Heart left ventricle (tissue), 16 donors: ENCODE data around the gene CPEB4. TPM values are rescaled to one million over a fixed set of nuclear protein-coding genes. Genes with fewer than 3 reads are reported as not detected.
A peak's percentile ranks its signal among the peaks of the same experiment; 100 is the strongest.

Experiments used
- ATAC-seq, 4 donors: fragments of 200-7000 bp; cut with Tn5 transposase; one replicate each; pipeline ENCODE4 v1.9.1; 2020 to 2022; ENCODE audit warnings: moderate library complexity in 4 of 4, mild to moderate bottlenecking in 3 of 4, moderate number of reproducible peaks in 1 of 4
- DNase-seq, 5 donors: peaks; one replicate each; pipeline ENCODE4 v3.0.0-alpha.2; 2020
- H3K27ac ChIP-seq, 12 donors: fragments of 200-600 bp; sonication (generic) in 4 of 12; one replicate each; pipeline versions ENCODE4 v1.5.0 to v1.8.0; 2016 to 2022; ENCODE audit warnings: mild to moderate bottlenecking in 2 of 12
- H3K27me3 ChIP-seq, 9 donors: fragments of 200-600 bp; sonication (generic) in 2 of 9; one replicate each; pipeline versions ENCODE4 v1.5.1 to v1.8.0; 2016 to 2022; ENCODE audit warnings: mild to moderate bottlenecking in 3 of 9
- H3K36me3 ChIP-seq, 9 donors: fragments of 200-600 bp; sonication (generic) in 2 of 9; one replicate each; pipeline versions ENCODE4 v1.5.0 to v1.8.0; 2018 to 2022; ENCODE audit warnings: mild to moderate bottlenecking in 2 of 9
- H3K4me1 ChIP-seq, 12 donors: fragments of 200-600 bp; sonication (generic) in 4 of 12; one replicate each; pipeline versions ENCODE4 v1.5.0 to v1.8.0; 2016 to 2022; ENCODE audit warnings: mild to moderate bottlenecking in 3 of 12
- H3K4me3 ChIP-seq, 12 donors: fragments of 200-600 bp; sonication (generic) in 4 of 12; one replicate each; pipeline versions ENCODE4 v1.5.0 to v1.8.0; 2017 to 2022; ENCODE audit warnings: mild to moderate bottlenecking in 9 of 12, moderate library complexity in 4 of 12
- H3K9me3 ChIP-seq, 12 donors: fragments of 200-600 bp; sonication (generic) in 4 of 12; one replicate each; pipeline versions ENCODE4 v1.5.0 to v1.8.0; 2016 to 2022; ENCODE audit warnings: mild to moderate bottlenecking in 1 of 12
- POLR2A ChIP-seq, 2 donors: fragments of 450-650 bp; IDR thresholded peaks; one replicate each; pipeline ENCODE4 v1.6.1; 2017; ENCODE audit warnings: antibody characterized with exemption in 2 of 2, mild to moderate bottlenecking in 2 of 2, moderate library complexity in 2 of 2
- WGBS, 4 donors: extraction: QIAGEN DNeasy Blood & Tissue Kit in 2 of 4; methylation state at CpG; one replicate each; pipeline versions ENCODE4 v1.1.5 to v1.1.7; 2013 to 2018; 5-methylcytosine and 5-hydroxymethylcytosine counted together
- intact Hi-C, 10 donors: fragments of 100-400 bp; cut with DNase I; formaldehyde crosslinking; loops; one replicate each; pipeline versions ENCODE4 v1.11.1 to v1.14.2; 2022
- polyA plus RNA-seq, 2 donors: library from polyadenylated mRNA; stranded (reverse); fragments of 200-250 nt; gene quantifications; one replicate each; pipeline ENCODE4 v1.2.3, GENCODE V29; 2013
- total RNA-seq, 9 donors: library from RNA; depleted of rRNA in 2 of 9; stranded (reverse); fragments of >200 nt in 2 of 9; fragmentation: NEBNext Ultra II Directional in 3 of 9; extraction: Animal tissue kit (Norgen Biotek cat#: 25700) in 3 of 9; gene quantifications; one replicate each; pipeline versions ENCODE4 v1.1.0 to v1.2.4, GENCODE V29; 2016 to 2023
- TF ChIP-seq, protein P1 (sequence below), 12 donors: fragments of 200-600 bp; sonication (generic) in 4 of 12; IDR thresholded peaks; one replicate each; pipeline versions ENCODE4 v1.5.0 to v1.8.0; 2018 to 2022; ENCODE audit warnings: antibody characterized with exemption in 12 of 12, mild to moderate bottlenecking in 5 of 12
- donor health status: ischemic (EF 13 %, LVEDD 7.1; RV severe dilation, severe dysfunction).
- donor health status: healthy with polysubstance abuse.
- donor health status: DM: no; HTN: yes; CAD: no.
- donor health status: DM: no; HTN: no; CAD: no.
- donor health status: ischemic (EF 25% LVEDD 6.9; RV normal size, moderate dysfunction).
- donor health status: ischemic (EF 25% LVEDD 5.7; RV mildly dilated, moderate dysfunction).
- donor health status: healthy.
- donor health status: DM: yes; HTN: yes; CAD: no.
- donor health status: ischemic (EF 35%, LVEDD 5.7; RV mildly dilated, moderate dysfunction).
- donor health status: nonischemic (EF 11% LVEDD 7.7; RV severe dilation, severe dysfunction).
- donor health status: DM: yes; HTN: yes; CAD: no.
- donor health status: PGD.
- donor health status: ischemic (EF 29% LVEDD 5.4; RV normal size, mild dysfunction).
- donor health status: nonischemic (EF 23%, LVEDD 6.1; RV moderate dilation, normal function).

The CPEB4 gene
- total and polyA plus RNA-seq, 11 donors, result 28.7 to 217 (median 168) TPM

GRCh38 chr5:173864126-173865050 lies 23.8 kb upstream of the CPEB4 start:
- Histone ChIP-seq H3K27ac (peak overlapping the region in 1 of 12 donors; percentile 84), H3K27me3 (no peaks in the 10 kb centered on the region), H3K4me1 (peaks cover 0 to 47% (median 6%) of the 10 kb centered on the region in 12 donors), H3K36me3 (no peaks in the 10 kb centered on the region), H3K4me3 (no peak overlapping the region), H3K9me3 (peaks cover 0 to 7% (median 0%) of the 10 kb centered on the region in 12 donors)
- TF ChIP-seq, protein P1, sequence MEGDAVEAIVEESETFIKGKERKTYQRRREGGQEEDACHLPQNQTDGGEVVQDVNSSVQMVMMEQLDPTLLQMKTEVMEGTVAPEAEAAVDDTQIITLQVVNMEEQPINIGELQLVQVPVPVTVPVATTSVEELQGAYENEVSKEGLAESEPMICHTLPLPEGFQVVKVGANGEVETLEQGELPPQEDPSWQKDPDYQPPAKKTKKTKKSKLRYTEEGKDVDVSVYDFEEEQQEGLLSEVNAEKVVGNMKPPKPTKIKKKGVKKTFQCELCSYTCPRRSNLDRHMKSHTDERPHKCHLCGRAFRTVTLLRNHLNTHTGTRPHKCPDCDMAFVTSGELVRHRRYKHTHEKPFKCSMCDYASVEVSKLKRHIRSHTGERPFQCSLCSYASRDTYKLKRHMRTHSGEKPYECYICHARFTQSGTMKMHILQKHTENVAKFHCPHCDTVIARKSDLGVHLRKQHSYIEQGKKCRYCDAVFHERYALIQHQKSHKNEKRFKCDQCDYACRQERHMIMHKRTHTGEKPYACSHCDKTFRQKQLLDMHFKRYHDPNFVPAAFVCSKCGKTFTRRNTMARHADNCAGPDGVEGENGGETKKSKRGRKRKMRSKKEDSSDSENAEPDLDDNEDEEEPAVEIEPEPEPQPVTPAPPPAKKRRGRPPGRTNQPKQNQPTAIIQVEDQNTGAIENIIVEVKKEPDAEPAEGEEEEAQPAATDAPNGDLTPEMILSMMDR (IDR thresholded peaks at IDR 0.05), result no peak
- TF ChIP-seq POLR2A (IDR thresholded peaks at IDR 0.05), result no peak
- ATAC-seq, result no peak
- 67 to 74% (median 71%) methylated on average over 10 of the region's 10 CpGs for WGBS, 4 donors
- peak in 2 of 5 donors; percentile 41 to 42 for DNase-seq
- intact Hi-C loops, result loop anchor here in 2 of 10 donors (5.0 to 10.0 kb wide), 2 partner anchors 97 to 240 kb away; no protein-coding TSS in a partner anchor

DNA sequence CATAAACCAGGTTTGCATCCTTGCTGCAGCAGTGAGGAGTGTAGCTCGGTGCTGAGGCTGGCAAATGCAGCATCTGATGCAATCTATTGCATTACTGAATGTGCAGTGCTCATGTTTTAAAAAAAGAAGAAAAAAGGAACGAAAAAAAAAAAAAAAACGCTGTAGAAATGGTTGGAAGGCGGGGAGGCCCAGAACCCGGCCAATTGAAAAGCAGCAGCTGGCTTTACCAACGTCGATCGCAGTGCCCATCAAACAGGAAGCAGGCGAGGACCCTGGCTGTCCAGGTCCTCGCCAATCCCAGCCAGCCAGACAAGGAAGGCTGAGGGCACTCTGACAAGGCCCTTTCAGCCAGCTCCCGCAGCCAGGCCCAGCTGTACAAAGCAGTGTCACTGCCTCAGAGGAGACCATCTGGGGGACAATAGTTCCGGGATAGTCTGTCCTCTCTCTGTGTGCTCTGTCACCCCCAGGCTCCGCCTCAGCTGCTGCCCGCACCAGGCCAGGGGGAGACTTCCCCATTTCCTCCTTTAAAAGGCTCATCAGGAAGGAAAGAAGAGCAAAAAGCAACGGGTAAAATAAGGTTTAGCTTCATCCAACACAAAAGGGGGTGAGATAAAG lies 21.8 kb upstream of the CPEB4 start:
- H3K4me1 ChIP-seq, result peaks cover 0 to 41% (median 0%) of the 10 kb centered on the region in 12 donors
- no peak overlapping the region for H3K4me3 ChIP-seq
- 77 to 84% (median 82%) methylated on average over 15 of the region's 15 CpGs for WGBS, 4 donors
- intact Hi-C loops, result loop anchor here in 1 of 10 donors (10.0 kb wide), 1 partner anchor 242 kb away; no protein-coding TSS in a partner anchor
- H3K36me3 ChIP-seq, result no peaks in the 10 kb centered on the region
- H3K27ac ChIP-seq, result peak overlapping the region in 4 of 12 donors; percentile 9 to 84 (median 41)
- peak; percentile 24 to 61 (median 38) for ATAC-seq
- H3K27me3 ChIP-seq, result no peaks in the 10 kb centered on the region
- H3K9me3 ChIP-seq, result peaks cover 0 to 7% (median 0%) of the 10 kb centered on the region in 12 donors
- no peak for TF ChIP-seq POLR2A (IDR thresholded peaks at IDR 0.05)
- TF ChIP-seq, protein P1 (IDR thresholded peaks at IDR 0.05), result no peak
- DNase-seq, result peak in 3 of 5 donors; percentile 41 to 69 (median 62)

- H3K9me3 ChIP-seq, result peaks cover 0 to 7% (median 0%) of the 10 kb centered on the region in 12 donors
- H3K4me1 ChIP-seq, result peaks cover 0 to 44% (median 0%) of the 10 kb centered on the region in 12 donors
- no peaks in the 10 kb centered on the region for H3K27me3 ChIP-seq
- peak overlapping the region in 3 of 12 donors; percentile 9 to 84 (median 34) for H3K27ac ChIP-seq
- no peak overlapping the region for H3K4me3 ChIP-seq
- intact Hi-C loops, result loop anchor here in 1 of 10 donors (10.0 kb wide), 1 partner anchor 242 kb away; no protein-coding TSS in a partner anchor
- ATAC-seq (no peak), DNase-seq (no peak)
- H3K36me3 ChIP-seq, result no peaks in the 10 kb centered on the region
- 92 to 98% (median 96%) methylated on average over 17 of the region's 17 CpGs for WGBS, 4 donors
- TF ChIP-seq POLR2A (IDR thresholded peaks at IDR 0.05), result no peak
- TF ChIP-seq, protein P1 (IDR thresholded peaks at IDR 0.05), result no peak
These were observed 21.1 kb upstream of the CPEB4 start for GRCh38 chr5:173866858-173867679.
